Measurements from ENCODE around the gene NAPEPLD.
"Not testable (repeated sequence)": the region's sequence is repeated elsewhere in the genome, so short reads cannot be mapped to it uniquely, and the experiment has no call there.

NAPEPLD gene

DNA sequence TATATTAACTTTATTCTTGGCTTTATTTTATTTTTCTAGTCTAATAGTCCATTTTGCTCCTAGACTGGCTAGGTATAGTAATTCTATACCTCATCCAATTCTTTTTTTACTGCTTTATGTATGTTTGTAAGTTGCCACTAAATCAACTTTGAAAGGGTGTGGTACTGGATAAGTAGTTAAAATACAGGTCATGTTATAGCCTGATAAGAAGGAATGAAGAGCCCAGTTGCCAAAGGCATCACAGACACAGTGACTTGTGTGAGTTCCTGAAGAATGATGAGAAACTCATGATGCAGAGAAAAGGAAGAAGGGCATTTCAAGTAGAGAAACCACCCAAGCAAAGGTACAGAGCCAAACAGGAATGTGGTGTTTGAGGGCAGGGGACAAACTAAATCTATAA lies 27.3 kb downstream of the NAPEPLD start:
- Histone ChIP-seq H3K36me3 (ENCODE audit: control insufficient read depth, low read depth, low read length) (peaks cover 19% of the 10 kb centered on the region), H3K27me3 (ENCODE audit: control insufficient read depth, insufficient read depth, low read length) (no peaks in the 10 kb centered on the region), H3K9me3 (ENCODE audit: control insufficient read depth, low read depth, low read length) (no peaks in the 10 kb centered on the region), H3K9ac (ENCODE audit: low read length) (no peak overlapping the region), H3K27ac (ENCODE audit: low read length) (no peak overlapping the region), H3K4me1 (ENCODE audit: control insufficient read depth, low read depth, low read length) (no peaks in the 10 kb centered on the region), H3K4me3 (ENCODE audit: low read length) (no peak overlapping the region)

GRCh38 chr7:103120362-103120761 lies 28.5 kb downstream of the NAPEPLD start:
- Histone ChIP-seq H3K4me3 (ENCODE audit: low read length) (no peak overlapping the region), H3K4me1 (ENCODE audit: control insufficient read depth, low read depth, low read length) (no peaks in the 10 kb centered on the region), H3K9me3 (ENCODE audit: control insufficient read depth, low read depth, low read length) (no peaks in the 10 kb centered on the region), H3K36me3 (ENCODE audit: control insufficient read depth, low read depth, low read length) (peaks cover 15% of the 10 kb centered on the region), H3K9ac (ENCODE audit: low read length) (no peak overlapping the region), H3K27ac (ENCODE audit: low read length) (no peak overlapping the region), H3K27me3 (ENCODE audit: control insufficient read depth, insufficient read depth, low read length) (no peaks in the 10 kb centered on the region)

GRCh38 chr7:103119791-103120291 lies 29.1 kb downstream of the NAPEPLD start:
- Histone ChIP-seq H3K36me3 (ENCODE audit: control insufficient read depth, low read depth, low read length) (peaks cover 15% of the 10 kb centered on the region), H3K27me3 (ENCODE audit: control insufficient read depth, insufficient read depth, low read length) (no peaks in the 10 kb centered on the region), H3K4me3 (ENCODE audit: low read length) (no peak overlapping the region), H3K9ac (ENCODE audit: low read length) (no peak overlapping the region), H3K4me1 (ENCODE audit: control insufficient read depth, low read depth, low read length) (no peaks in the 10 kb centered on the region), H3K9me3 (ENCODE audit: control insufficient read depth, low read depth, low read length) (no peaks in the 10 kb centered on the region), H3K27ac (ENCODE audit: low read length) (no peak overlapping the region)

GRCh38 chr7:103117465-103117864 lies 31.4 kb downstream of the NAPEPLD start:
- Histone ChIP-seq H3K9ac (ENCODE audit: low read length) (no peak overlapping the region), H3K4me3 (ENCODE audit: low read length) (no peak overlapping the region), H3K36me3 (ENCODE audit: control insufficient read depth, low read depth, low read length) (peaks cover 15% of the 10 kb centered on the region), H3K27ac (ENCODE audit: low read length) (no peak overlapping the region), H3K4me1 (ENCODE audit: control insufficient read depth, low read depth, low read length) (no peaks in the 10 kb centered on the region), H3K9me3 (ENCODE audit: control insufficient read depth, low read depth, low read length) (no peaks in the 10 kb centered on the region), H3K27me3 (ENCODE audit: control insufficient read depth, insufficient read depth, low read length) (no peaks in the 10 kb centered on the region)

- Histone ChIP-seq H3K4me1 (ENCODE audit: control insufficient read depth, low read depth, low read length) (no peaks in the 10 kb centered on the region), H3K9ac (ENCODE audit: low read length) (no peak overlapping the region), H3K27ac (ENCODE audit: low read length) (no peak overlapping the region), H3K4me3 (ENCODE audit: low read length) (no peak overlapping the region), H3K36me3 (ENCODE audit: control insufficient read depth, low read depth, low read length) (peaks cover 15% of the 10 kb centered on the region), H3K27me3 (ENCODE audit: control insufficient read depth, insufficient read depth, low read length) (no peaks in the 10 kb centered on the region), H3K9me3 (ENCODE audit: control insufficient read depth, low read depth, low read length) (no peaks in the 10 kb centered on the region)
Measured at GRCh38 chr7:103116991-103117390, 31.9 kb downstream of the NAPEPLD start.

- H3K4me1 ChIP-seq (ENCODE audit: control insufficient read depth, low read depth, low read length) = no peaks in the 10 kb centered on the region
- H3K9ac ChIP-seq (ENCODE audit: low read length) = no peak overlapping the region
- H3K9me3 ChIP-seq (ENCODE audit: control insufficient read depth, low read depth, low read length) = no peaks in the 10 kb centered on the region
- H3K27me3 ChIP-seq (ENCODE audit: control insufficient read depth, insufficient read depth, low read length) = no peaks in the 10 kb centered on the region
- no peak overlapping the region for H3K4me3 ChIP-seq (ENCODE audit: low read length)
- H3K36me3 ChIP-seq (ENCODE audit: control insufficient read depth, low read depth, low read length) = peaks cover 15% of the 10 kb centered on the region
- H3K27ac ChIP-seq (ENCODE audit: low read length) = no peak overlapping the region
Measured at GRCh38 chr7:103116511-103116910, 32.4 kb downstream of the NAPEPLD start.

GRCh38 chr7:103115771-103116170 lies 33.1 kb downstream of the NAPEPLD start:
- H3K4me3 ChIP-seq (ENCODE audit: low read length) = no peak overlapping the region
- peaks cover 11% of the 10 kb centered on the region for H3K36me3 ChIP-seq (ENCODE audit: control insufficient read depth, low read depth, low read length)
- H3K27me3 ChIP-seq (ENCODE audit: control insufficient read depth, insufficient read depth, low read length) = no peaks in the 10 kb centered on the region
- H3K4me1 ChIP-seq (ENCODE audit: control insufficient read depth, low read depth, low read length) = no peaks in the 10 kb centered on the region
- no peak overlapping the region for H3K9ac ChIP-seq (ENCODE audit: low read length)
- no peak overlapping the region for H3K27ac ChIP-seq (ENCODE audit: low read length)
- H3K9me3 ChIP-seq (ENCODE audit: control insufficient read depth, low read depth, low read length) = no peaks in the 10 kb centered on the region

DNA sequence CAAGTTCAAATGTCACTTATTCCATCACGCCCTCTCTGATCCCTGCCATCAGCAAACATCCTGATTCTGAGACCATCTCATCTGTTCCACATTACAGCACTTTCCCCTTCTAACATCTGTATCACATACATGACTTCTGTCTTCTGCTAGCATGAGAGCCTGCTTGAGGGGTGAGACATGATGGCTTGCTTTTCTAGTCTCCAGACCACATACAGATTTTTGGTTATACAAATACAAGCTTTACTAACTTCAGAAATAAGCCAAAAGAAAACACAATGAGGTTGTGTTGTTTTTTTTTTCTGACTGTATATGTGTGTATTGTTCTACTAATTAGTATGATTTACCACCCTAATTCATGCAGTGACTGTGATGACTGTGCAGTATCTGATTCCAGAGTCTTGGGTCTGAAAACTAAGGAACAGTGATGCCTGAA lies 34.3 kb downstream of the NAPEPLD start:
- H3K9me3 ChIP-seq (ENCODE audit: control insufficient read depth, low read depth, low read length) = no peaks in the 10 kb centered on the region
- H3K9ac ChIP-seq (ENCODE audit: low read length) = no peak overlapping the region
- no peaks in the 10 kb centered on the region for H3K4me1 ChIP-seq (ENCODE audit: control insufficient read depth, low read depth, low read length)
- peaks cover 5% of the 10 kb centered on the region for H3K36me3 ChIP-seq (ENCODE audit: control insufficient read depth, low read depth, low read length)
- no peak overlapping the region for H3K4me3 ChIP-seq (ENCODE audit: low read length)
- H3K27ac ChIP-seq (ENCODE audit: low read length) = no peak overlapping the region
- no peaks in the 10 kb centered on the region for H3K27me3 ChIP-seq (ENCODE audit: control insufficient read depth, insufficient read depth, low read length)

DNA sequence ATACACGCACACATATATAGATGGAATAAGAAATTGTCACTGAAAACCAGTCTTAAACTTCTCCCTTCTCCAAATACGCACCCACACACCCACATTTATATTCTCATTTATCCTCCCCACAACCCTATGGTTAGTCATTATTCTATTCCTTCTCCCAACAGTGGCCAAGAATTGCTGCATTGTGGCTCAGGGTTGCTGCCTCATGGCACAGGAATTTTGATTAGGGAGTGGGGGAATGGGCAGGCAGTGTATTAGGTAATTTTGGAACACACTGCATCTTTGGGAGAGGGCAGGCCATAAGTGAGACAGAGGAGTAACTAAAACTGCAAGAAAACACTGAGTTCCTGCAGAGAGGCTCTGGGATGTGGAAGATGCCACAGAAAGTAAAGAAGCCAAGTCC lies 35.7 kb downstream of the NAPEPLD start:
- Histone ChIP-seq H3K36me3 (ENCODE audit: control insufficient read depth, low read depth, low read length) (peaks cover 5% of the 10 kb centered on the region), H3K4me1 (ENCODE audit: control insufficient read depth, low read depth, low read length) (no peaks in the 10 kb centered on the region), H3K9me3 (ENCODE audit: control insufficient read depth, low read depth, low read length) (no peaks in the 10 kb centered on the region), H3K27me3 (ENCODE audit: control insufficient read depth, insufficient read depth, low read length) (no peaks in the 10 kb centered on the region), H3K27ac (ENCODE audit: low read length) (no peak overlapping the region), H3K4me3 (ENCODE audit: low read length) (no peak overlapping the region), H3K9ac (ENCODE audit: low read length) (no peak overlapping the region)

GRCh38 chr7:103106703-103107070 lies 42.2 kb downstream of the NAPEPLD start:
- H3K36me3 ChIP-seq (ENCODE audit: control insufficient read depth, low read depth, low read length); H3K27me3 ChIP-seq (ENCODE audit: control insufficient read depth, insufficient read depth, low read length); H3K4me3 ChIP-seq (ENCODE audit: low read length); H3K9ac ChIP-seq (ENCODE audit: low read length); H3K9me3 ChIP-seq (ENCODE audit: control insufficient read depth, low read depth, low read length); H3K27ac ChIP-seq (ENCODE audit: low read length): not testable (repeated sequence)
- peaks cover 10% of the 10 kb centered on the region for H3K4me1 ChIP-seq (ENCODE audit: control insufficient read depth, low read depth, low read length)

GRCh38 chr7:103106005-103106702 lies 42.7 kb downstream of the NAPEPLD start:
- H3K9me3 ChIP-seq (ENCODE audit: control insufficient read depth, low read depth, low read length) = no peaks in the 10 kb centered on the region
- peaks cover 10% of the 10 kb centered on the region for H3K4me1 ChIP-seq (ENCODE audit: control insufficient read depth, low read depth, low read length)
- H3K9ac ChIP-seq (ENCODE audit: low read length) = no peak overlapping the region
- peak overlapping the region; percentile 24 for H3K4me3 ChIP-seq (ENCODE audit: low read length)
- H3K27ac ChIP-seq (ENCODE audit: low read length) = no peak overlapping the region
- no peaks in the 10 kb centered on the region for H3K27me3 ChIP-seq (ENCODE audit: control insufficient read depth, insufficient read depth, low read length)
- peaks cover 10% of the 10 kb centered on the region for H3K36me3 ChIP-seq (ENCODE audit: control insufficient read depth, low read depth, low read length)

DNA sequence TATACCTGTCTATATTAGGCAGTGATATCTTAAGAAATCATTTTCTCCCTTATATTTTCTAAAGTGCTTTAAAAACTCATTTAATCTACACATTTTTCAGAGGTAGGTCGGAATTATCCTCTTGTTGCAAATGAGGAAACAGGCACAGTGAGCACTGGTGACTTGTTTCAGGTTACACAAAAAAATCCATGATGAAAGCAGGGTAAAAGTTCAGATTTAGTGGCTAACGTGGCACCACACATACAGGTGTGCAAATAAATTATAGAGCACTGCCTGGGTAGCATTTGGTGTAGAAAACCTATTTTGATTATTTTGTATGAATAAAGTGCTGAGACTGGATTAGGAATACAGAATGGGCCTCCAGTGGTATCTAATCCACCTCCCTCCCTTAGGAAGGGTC lies 47.4 kb downstream of the NAPEPLD start:
- peaks cover 21% of the 10 kb centered on the region for H3K36me3 ChIP-seq (ENCODE audit: control insufficient read depth, low read depth, low read length)
- H3K27me3 ChIP-seq (ENCODE audit: control insufficient read depth, insufficient read depth, low read length) = no peaks in the 10 kb centered on the region
- H3K9ac ChIP-seq (ENCODE audit: low read length) = no peak overlapping the region
- no peak overlapping the region for H3K4me3 ChIP-seq (ENCODE audit: low read length)
- H3K9me3 ChIP-seq (ENCODE audit: control insufficient read depth, low read depth, low read length) = no peaks in the 10 kb centered on the region
- H3K4me1 ChIP-seq (ENCODE audit: control insufficient read depth, low read depth, low read length) = peaks cover 7% of the 10 kb centered on the region
- no peak overlapping the region for H3K27ac ChIP-seq (ENCODE audit: low read length)

Data from iPS-18a (cell line).